K562 (cell line): ENCODE data around the gene CACTIN. TPM values are rescaled to one million over a fixed set of nuclear protein-coding genes. Genes with fewer than 3 reads are reported as not detected.

Source experiments
- CREB1 ChIP-seq, 2 experiments: sonication (generic) in 1 of 2; formaldehyde crosslinking in 1 of 2; IDR thresholded peaks; 2 replicates each; pipeline versions ENCODE4 v1.6.1 to v1.8.0; 2012 to 2022; ENCODE audit warnings: inconsistent platforms in 1 of 2, mild to moderate bottlenecking in 1 of 2, missing genetic modification reagents in 1 of 2, moderate library complexity in 1 of 2
- HSF4 ChIP-seq: fragments of 250-450 bp; sonication (Bioruptor Pico); IDR thresholded peaks from 2 replicates; pipeline ENCODE4 v2.1.2; 2022; ENCODE audit warnings: mild to moderate bottlenecking, moderate library complexity, borderline replicate concordance
- KLF13 ChIP-seq: fragments of 450-650 bp; IDR thresholded peaks from 2 replicates; pipeline ENCODE4 v1.6.1; 2016; ENCODE audit warnings: missing genetic modification characterization, low read depth, mild to moderate bottlenecking, missing compliant biosample characterization, moderate library complexity, borderline replicate concordance
- MCM7 ChIP-seq, 2 experiments: fragments of 450-650 bp; IDR thresholded peaks; 2 replicates each; pipeline ENCODE4 v1.6.1; 2016 to 2018
- NRF1 ChIP-seq, 2 experiments: fragments of 450-650 bp; IDR thresholded peaks in 1 of 2; conservative IDR thresholded peaks in 1 of 2; 2 replicates each; pipeline ENCODE4 v1.6.1; 2014; ENCODE audit warnings: mild to moderate bottlenecking in 2 of 2
- PBX2 ChIP-seq, 2 experiments: IDR thresholded peaks in 1 of 2; conservative IDR thresholded peaks in 1 of 2; 2 replicates each; pipeline ENCODE4 v1.6.1; 2016; ENCODE audit warnings: low read depth in 2 of 2, mild to moderate bottlenecking in 1 of 2, missing compliant biosample characterization in 1 of 2, missing genetic modification characterization in 1 of 2, moderate library complexity in 1 of 2
- PCBP1 ChIP-seq: fragments of 200-400 bp; formaldehyde crosslinking; IDR thresholded peaks from 2 replicates; pipeline ENCODE4 v1.6.1; 2018; ENCODE audit warnings: mild to moderate bottlenecking, low read depth, low read length; ENCODE audit not compliant: poor library complexity, severe bottlenecking
- SMARCA4 ChIP-seq: fragments of 450-650 bp; IDR thresholded peaks from 2 replicates; pipeline ENCODE4 v1.6.1; 2016
- SPI1 ChIP-seq: IDR thresholded peaks from 2 replicates; pipeline ENCODE4 v1.6.1; 2011; ENCODE audit warnings: low read depth, low read length, control low read depth, borderline replicate concordance
- TAL1 ChIP-seq: fragments of 450-650 bp; IDR thresholded peaks from 2 replicates; pipeline ENCODE4 v1.6.1; 2016; ENCODE audit warnings: mild to moderate bottlenecking
- ZBTB33 ChIP-seq: sonication (generic); formaldehyde crosslinking; IDR thresholded peaks from 2 replicates; pipeline ENCODE4 v1.8.1; 2023; ENCODE audit warnings: mild to moderate bottlenecking, missing genetic modification reagents
- ZNF512 ChIP-seq: IDR thresholded peaks from 2 replicates; pipeline ENCODE4 v1.6.1; 2016; ENCODE audit warnings: missing genetic modification characterization, missing compliant biosample characterization
- polyA plus RNA-seq, 8 experiments: library from polyadenylated mRNA; depleted of rRNA in 4 of 8; stranded (reverse) in 5 of 8; unstranded in 3 of 8; fragments of >200 nt; fragmentation: Nextera tagmentation in 2 of 8; fragmentation: Illumina TruSeq in 1 of 8; extraction: Ambion mirVana in 2 of 8; extraction: Trizol in 1 of 8; gene quantifications; 2 replicates each; pipeline versions ENCODE4 v1.2.1 to v1.2.3, GENCODE V29; 2011 to 2014; ENCODE audit warnings: inconsistent platforms in 1 of 8, missing spikeins in 1 of 8
- total RNA-seq, 7 experiments: library from RNA; depleted of rRNA in 6 of 7; stranded (reverse); fragments of >200 nt in 6 of 7; fragmentation: Illumina TruSeq in 2 of 7; extraction: Trizol in 2 of 7; gene quantifications; 2 replicates each; pipeline versions ENCODE4 v1.2.1 to v1.2.3, GENCODE V29; 2011 to 2021; ENCODE audit warnings: low replicate concordance in 1 of 7
- TF ChIP-seq, protein P1 (sequence below), 3 experiments: fragments of 200-800 bp in 1 of 3; fragments of 250-450 bp in 1 of 3; fragments of 450-650 bp in 1 of 3; sonication (Bioruptor Pico) in 1 of 3; sonication (Bioruptor generic) in 1 of 3; formaldehyde crosslinking in 1 of 3; IDR thresholded peaks; 2 replicates each; pipeline versions ENCODE4 v1.6.1 to v1.8.0; 2016 to 2022; ENCODE audit warnings: mild to moderate bottlenecking in 2 of 3, missing genetic modification characterization in 2 of 3, missing compliant biosample characterization in 1 of 3, moderate library complexity in 1 of 3
- TF ChIP-seq, protein P2 (sequence below): fragments of 250-450 bp; sonication (Bioruptor Pico); IDR thresholded peaks from 2 replicates; pipeline ENCODE4 v1.4.0; 2020

Gene CACTIN
- total and polyA plus RNA-seq, 9 of the 15 experiments (the other 6 are each of a cell fraction or from before 2014, with no cell fraction given), result 0.15 to 49.2 (median 15.0) TPM

DNA sequence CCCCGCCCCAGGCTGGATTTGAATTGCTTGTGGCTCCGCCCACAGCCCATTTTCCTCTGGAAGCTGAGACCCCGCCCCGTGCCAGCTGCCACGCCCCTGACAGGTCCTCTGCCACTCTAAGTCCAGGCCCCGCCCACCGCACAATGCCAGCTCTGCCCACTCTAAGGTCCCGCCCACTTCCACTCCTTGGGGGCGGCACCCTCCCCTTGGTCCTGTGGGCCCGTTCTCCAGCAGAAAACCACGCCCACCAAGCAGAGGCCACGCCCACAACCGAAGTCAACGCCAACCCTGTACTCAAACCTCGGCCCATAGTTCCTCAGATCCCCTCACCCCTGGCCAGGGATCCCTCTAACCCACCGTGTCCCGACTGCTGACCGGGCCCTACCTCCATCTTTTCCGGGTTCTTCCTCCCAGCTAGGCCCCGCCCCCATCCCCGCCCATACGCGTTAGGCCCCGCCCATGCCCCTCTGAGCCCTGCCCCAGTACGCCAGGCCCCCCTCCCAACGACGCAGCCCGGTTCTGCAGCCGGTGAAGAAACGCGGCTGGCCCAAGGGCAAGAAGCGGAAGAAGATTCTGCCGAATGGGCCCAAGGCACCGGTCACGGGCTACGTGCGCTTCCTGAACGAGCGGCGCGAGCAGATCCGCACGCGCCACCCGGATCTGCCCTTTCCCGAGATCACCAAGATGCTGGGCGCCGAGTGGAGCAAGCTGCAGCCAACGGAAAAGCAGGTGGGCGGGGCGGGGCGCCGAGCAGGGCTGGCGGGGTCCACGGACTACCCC lies 52.5 kb downstream of the CACTIN start (continued):
- TF ChIP-seq ZNF512, result no peak
- no peak for TF ChIP-seq SMARCA4
- TF ChIP-seq PCBP1, result no peak
- TF ChIP-seq, protein P1, sequence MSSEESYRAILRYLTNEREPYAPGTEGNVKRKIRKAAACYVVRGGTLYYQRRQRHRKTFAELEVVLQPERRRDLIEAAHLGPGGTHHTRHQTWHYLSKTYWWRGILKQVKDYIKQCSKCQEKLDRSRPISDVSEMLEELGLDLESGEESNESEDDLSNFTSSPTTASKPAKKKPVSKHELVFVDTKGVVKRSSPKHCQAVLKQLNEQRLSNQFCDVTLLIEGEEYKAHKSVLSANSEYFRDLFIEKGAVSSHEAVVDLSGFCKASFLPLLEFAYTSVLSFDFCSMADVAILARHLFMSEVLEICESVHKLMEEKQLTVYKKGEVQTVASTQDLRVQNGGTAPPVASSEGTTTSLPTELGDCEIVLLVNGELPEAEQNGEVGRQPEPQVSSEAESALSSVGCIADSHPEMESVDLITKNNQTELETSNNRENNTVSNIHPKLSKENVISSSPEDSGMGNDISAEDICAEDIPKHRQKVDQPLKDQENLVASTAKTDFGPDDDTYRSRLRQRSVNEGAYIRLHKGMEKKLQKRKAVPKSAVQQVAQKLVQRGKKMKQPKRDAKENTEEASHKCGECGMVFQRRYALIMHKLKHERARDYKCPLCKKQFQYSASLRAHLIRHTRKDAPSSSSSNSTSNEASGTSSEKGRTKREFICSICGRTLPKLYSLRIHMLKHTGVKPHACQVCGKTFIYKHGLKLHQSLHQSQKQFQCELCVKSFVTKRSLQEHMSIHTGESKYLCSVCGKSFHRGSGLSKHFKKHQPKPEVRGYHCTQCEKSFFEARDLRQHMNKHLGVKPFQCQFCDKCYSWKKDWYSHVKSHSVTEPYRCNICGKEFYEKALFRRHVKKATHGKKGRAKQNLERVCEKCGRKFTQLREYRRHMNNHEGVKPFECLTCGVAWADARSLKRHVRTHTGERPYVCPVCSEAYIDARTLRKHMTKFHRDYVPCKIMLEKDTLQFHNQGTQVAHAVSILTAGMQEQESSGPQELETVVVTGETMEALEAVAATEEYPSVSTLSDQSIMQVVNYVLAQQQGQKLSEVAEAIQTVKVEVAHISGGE (CRISPR knock-in tag; IDR thresholded peaks at IDR 0.05), result no peak
- no peak for TF ChIP-seq MCM7 (IDR thresholded peaks at IDR 0.05)
- peak; percentile 96 for TF ChIP-seq ZBTB33 (CRISPR knock-in tag)
- peak; percentile 59 to 67 for TF ChIP-seq NRF1 (conservative IDR thresholded peaks at IDR 0.05 in 1 of 2, IDR thresholded peaks at IDR 0.05 in 1 of 2)
- peak; percentile 60 for TF ChIP-seq PBX2 (CRISPR knock-in tag; IDR thresholded peaks at IDR 0.05; ENCODE audit: low read depth)
- TF ChIP-seq PBX2 (tag; conservative IDR thresholded peaks at IDR 0.05; ENCODE audit: low read depth), result peak; percentile 83
- TF ChIP-seq SPI1, result 0 out of 2 replicates have a peak, but pooled peaks have one; percentile 19
- no peak for TF ChIP-seq TAL1
- TF ChIP-seq HSF4 (CRISPR knock-in tag), result no peak
- TF ChIP-seq CREB1 (IDR thresholded peaks at IDR 0.05), result no peak
- TF ChIP-seq CREB1 (CRISPR knock-in tag; IDR thresholded peaks at IDR 0.05), result peak; percentile 16; the same call in 1 of the 2 replicates
- TF ChIP-seq, protein P2, sequence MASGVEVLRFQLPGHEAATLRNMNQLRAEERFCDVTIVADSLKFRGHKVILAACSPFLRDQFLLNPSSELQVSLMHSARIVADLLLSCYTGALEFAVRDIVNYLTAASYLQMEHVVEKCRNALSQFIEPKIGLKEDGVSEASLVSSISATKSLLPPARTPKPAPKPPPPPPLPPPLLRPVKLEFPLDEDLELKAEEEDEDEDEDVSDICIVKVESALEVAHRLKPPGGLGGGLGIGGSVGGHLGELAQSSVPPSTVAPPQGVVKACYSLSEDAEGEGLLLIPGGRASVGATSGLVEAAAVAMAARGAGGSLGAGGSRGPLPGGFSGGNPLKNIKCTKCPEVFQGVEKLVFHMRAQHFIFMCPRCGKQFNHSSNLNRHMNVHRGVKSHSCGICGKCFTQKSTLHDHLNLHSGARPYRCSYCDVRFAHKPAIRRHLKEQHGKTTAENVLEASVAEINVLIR (CRISPR knock-in tag), result no peak
- TF ChIP-seq KLF13 (tag), result peak; percentile 69
